Nucleus accumbens (tissue), 56 donors: ENCODE measurements around the gene NDUFAF8.

Experiments
- DNase-seq, 56 donors: peaks; one replicate each; lab custom pipeline; 2025; lab: John Stamatoyannopoulos, UW

Gene NDUFAF8

DNA sequence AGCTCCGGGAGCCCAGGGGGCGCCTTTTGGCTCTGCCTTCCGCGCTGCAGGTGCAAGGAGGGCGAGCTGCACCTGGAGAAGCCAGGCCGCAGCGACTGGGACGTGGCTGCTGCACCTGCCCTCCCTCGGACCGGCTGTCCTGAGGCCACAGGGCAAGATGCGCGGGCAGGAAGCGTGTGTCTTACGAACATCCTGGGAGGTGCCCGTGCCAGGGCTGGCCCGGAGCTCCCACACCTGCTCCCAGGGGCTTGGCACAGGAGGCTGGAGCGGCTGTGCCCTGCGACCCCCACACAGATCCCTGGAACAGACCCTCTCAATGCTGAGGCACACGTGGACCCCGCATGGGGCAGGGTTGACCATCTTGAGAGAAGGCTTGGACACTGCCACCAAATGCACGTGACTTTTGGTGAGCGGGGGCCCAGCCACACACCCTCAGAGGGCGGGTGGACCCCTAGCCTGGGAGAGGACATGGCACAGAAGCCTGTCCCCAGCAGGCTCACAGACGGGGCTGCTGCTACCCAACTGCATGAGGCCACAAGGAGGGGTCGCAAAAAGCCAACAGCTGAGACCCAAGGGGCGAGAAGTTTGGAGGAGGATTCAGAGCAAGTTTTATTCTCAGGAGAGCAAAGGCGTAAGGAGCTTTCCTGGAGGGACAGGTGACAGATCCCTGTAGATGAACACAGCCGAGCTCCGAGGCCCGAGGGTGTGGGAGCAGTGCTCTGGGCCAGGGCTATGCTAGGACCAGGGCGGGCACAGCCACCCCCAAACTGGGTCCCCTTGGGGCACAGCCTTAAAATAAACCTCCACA, 11.4 kb downstream of the NDUFAF8 start:
- DNase-seq = no peak

DNA sequence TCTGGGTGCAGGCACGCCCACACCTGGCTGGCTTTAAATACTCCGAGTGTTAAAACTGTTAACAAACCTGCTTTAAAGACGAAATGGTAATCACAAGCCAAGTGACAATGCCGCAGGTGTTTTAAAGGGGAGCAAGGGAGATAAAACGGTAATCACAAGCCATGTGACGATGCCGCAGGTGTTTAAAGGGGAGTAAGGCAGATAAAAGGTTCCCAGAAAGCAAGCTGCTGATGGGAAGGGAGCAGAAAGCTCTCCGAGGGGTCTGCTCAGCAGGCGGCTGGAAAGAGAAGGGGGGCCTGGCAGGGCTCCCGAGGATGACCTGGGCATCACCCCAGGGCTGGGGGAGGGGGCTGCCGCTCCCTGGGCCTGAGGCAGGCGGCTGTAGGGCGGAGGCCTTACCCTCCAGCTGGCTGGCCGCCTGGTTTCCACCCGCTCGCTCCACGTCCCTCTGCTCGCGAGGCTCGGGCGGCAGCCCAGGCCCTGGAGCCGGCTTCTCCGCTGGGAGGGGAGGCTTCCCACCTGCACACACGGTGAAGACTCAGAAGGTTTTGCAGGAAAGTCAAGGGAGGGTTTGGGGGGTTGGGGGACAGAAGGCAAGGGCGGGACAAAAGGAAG, 12.1 kb downstream of the NDUFAF8 start:
- peak in 3 of 56 donors; percentile 9 to 24 (median 19) for DNase-seq

DNA sequence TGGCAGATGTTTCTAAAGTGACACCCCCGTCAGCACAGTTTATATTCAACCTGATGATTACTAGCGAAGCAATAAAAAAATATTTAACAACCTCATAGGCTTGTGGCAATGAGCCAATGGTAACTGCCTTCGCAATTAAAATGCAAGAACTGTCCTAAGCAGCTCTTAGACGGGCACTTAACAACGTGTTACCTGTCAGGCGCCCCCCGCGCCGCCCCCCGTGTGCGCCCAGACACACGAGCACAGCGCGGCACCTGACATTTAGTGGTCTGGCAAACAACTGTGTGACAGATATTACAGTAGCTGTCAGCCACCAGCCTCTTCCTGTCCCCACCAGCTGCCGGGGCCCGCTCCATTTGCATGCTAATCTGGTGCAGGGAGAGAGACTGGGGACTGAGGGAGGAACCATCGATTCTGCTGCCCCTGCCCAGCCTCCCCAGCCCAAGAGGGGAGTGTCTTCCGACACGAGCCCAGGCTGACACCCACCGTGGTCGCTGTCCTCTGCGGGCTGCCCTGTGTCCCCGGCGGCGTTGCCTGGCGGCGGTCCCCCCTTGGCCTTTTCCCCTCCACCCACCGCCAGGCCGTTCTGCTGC, 12.7 kb downstream of the NDUFAF8 start:
- no peak for DNase-seq

DNA sequence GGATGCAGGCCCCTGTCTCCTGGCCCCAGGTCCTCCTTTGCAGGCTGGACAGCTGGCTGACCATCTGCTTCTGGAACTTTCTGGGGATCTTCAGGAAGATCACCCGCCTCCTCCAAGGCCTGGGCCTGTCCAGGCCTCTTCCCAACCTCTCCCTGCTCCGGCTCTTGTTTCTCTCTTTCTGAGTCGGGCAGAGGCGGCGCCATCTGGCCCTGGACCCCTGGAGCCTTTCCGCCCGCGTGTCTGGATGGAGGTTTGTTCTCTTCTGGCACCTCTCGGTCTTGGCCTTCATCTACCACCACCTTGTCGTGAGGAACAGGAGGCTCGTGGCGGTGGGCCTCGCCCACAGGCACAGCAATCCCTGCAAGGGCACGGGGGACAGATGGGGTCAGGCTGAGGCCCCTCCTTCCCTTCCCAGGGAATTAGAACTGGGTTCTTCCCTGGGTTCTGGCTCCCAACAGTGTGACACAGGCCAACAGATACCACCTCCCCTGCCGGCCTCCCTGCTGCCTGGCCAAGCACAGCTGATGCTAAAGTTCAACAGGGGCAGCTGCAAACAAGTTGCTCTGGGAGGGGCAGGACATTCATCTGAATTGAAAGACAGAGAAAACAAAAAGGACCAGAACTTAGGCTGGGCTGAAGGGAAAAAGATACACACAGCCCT, 13.3 kb downstream of the NDUFAF8 start:
- no peak for DNase-seq

DNA sequence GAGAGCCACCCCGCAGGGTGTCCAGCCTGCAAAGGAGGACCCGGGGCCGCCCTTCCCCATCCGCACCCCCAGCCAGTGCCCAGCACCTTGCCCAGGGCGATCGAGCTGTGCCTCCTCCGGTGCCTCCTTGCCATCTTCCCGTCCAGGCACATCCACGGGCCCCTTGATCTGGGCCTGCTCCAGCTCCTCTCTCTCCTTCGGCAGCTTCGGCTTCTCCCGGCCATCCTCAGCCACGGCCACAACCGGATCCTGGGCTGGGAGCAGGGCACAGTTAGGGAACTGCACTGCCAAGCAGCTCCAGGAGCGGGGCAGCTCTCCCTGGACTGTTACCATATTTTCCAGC, 13.8 kb downstream of the NDUFAF8 start:
- DNase-seq = no peak

DNA sequence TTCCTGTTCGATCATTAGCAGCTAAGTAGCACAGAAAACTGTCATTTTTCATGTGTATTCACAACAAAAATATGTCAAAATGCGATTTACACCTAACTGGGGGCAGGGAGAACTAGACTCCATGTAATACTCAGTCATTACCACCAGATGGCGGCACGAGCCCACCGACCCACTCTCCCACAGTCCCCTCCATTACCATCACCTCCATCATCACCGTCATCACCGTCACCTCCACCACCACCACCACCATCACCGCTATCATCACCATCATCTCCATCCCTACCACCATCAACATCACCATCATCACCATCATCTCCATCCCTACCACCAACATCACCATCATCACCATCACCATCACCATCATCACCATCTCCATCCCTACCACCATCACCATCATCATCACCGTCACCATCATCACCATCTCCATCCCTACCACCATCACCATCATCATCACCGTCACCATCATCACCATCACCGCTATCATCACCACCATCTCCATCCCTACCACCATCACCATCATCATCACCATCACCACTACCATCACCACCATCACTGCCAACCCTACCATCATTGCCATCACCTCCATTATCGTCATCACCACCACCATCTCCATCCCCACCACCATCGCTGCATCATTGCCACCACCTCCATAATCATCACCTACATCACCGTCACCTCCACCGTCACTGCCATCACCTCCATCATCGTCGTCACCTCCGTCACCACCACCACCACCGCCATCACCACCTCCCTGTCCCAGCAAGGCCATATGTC, 14.4 kb downstream of the NDUFAF8 start:
- peak in 30 of 56 donors; percentile 6 to 70 (median 22) for DNase-seq

- peak in 39 of 56 donors; percentile 6 to 74 (median 33) for DNase-seq
Measured at GRCh38 chr17:81254955-81255717, 16.0 kb downstream of the NDUFAF8 start.

DNA sequence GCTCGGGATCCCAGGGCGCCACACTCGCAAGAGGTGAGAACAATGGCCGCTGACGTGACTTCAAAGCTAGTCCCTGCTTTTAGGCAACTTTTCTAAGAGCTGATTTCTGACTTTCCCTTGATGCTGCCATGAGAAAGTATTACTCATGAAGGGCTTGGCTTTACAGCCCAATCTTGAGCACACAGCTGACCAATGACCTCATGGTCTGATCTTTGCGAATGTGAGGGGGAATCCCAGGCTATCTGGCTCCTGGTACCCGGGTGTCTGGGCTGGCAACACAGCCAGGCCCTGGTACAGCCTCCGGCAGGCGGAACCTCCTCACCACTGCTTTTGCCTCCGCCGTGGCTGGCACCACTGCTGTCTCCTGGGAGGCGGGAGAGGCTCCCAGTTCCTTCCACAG, 17.5 kb downstream of the NDUFAF8 start:
- peak in 1 of 56 donors; percentile 17 for DNase-seq

DNA sequence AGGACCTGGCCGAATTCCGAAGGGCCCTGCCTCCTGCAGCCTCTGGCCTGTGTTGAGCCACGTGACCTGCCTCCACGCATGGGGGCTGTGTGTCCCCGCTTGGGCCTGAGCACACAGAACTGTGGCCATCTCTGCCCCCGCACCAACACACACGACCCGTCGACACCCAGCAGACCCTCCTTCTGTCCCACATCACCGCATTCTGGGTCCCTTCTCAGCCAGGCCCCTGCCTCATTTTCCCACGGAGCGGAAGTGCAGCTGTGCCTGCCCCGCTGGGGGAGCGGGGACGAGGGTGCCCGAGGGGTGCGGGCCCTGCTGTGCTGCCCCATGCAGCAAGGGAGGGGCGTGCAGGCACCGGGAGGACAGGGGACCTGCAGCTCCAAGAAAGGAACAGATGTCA, 18.4 kb downstream of the NDUFAF8 start:
- DNase-seq = no peak

DNA sequence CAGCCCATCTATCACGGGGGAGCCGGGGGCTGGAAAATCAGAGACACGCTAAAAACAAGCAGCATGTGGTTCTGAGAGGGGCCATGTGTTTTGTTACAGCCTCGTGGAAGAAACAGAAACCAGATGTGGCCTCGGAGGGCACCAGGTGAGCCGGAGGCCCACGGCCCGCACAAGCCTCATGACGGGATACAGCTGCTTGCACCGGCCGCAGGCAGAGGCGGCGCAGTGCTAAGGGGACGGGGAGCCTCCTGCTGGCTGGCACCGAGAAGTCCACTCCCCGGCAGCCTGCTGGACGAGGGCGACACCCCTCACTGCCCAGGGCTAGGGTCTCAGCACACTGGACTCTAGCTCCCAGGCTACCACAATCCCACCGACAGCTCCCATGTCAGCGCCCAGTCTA, 19.2 kb downstream of the NDUFAF8 start:
- no peak for DNase-seq

- DNase-seq = no peak
Measured at GRCh38 chr17:81259058-81259605, 20.0 kb downstream of the NDUFAF8 start.

DNA sequence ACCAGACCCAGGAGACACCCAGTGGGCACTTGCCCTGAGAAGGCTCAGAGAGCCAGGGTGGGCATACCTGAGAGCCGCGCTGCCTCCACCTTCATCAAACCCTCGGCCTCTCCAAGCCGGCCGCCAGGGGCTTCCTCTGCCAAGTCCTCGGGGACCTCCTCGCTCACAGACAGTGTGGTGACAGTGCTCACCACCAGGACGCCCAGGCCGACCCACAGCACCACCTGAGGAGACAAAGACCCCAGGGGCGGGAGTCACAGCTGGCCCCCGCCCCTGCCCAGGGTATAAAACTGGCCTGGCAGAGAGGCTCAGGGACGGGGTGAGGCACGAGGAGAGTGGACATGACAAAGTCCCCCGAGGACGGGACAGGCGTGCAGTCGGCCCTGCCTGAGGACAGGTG, 21.1 kb downstream of the NDUFAF8 start:
- DNase-seq = no peak

DNA sequence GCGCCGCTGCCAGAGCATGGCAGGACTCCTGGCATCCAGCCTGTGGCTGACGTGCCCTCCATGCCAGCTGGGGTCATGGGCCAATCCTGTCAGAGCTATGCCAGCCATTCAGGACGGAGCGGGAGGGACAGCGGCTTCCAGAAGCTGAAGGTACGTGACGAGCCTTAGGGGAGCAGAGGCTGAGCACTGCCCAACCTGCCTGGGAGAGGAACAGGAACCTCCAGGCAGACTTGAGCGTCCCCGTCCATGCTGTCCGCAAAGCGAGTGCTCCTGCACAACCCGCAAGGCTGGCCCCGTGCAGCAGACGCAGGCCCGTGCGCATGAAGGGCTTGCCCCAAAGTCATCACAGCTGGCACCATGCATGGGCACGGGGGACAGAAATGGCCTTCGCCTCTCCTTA, 21.5 kb downstream of the NDUFAF8 start:
- DNase-seq = no peak

DNA sequence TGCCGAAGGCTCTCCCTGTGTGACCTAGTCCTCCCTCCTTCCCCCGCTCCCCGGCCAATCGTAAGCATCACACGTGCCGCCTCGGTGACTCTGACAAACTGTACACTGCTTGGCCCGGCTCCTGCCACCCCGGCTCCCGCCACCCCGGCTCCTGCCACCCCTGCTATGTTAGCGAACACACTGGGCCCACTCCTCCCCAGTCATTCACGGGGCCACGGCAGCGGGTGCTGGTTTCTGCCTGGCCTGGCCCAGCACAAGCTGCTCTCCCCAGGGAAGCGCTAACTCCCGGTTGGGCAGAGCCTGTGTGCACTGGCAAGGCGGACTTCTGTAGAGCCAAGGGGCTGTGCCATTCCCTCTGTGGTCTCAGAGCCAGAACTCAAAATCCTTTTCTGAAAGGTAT, 22.0 kb downstream of the NDUFAF8 start:
- no peak for DNase-seq

DNA sequence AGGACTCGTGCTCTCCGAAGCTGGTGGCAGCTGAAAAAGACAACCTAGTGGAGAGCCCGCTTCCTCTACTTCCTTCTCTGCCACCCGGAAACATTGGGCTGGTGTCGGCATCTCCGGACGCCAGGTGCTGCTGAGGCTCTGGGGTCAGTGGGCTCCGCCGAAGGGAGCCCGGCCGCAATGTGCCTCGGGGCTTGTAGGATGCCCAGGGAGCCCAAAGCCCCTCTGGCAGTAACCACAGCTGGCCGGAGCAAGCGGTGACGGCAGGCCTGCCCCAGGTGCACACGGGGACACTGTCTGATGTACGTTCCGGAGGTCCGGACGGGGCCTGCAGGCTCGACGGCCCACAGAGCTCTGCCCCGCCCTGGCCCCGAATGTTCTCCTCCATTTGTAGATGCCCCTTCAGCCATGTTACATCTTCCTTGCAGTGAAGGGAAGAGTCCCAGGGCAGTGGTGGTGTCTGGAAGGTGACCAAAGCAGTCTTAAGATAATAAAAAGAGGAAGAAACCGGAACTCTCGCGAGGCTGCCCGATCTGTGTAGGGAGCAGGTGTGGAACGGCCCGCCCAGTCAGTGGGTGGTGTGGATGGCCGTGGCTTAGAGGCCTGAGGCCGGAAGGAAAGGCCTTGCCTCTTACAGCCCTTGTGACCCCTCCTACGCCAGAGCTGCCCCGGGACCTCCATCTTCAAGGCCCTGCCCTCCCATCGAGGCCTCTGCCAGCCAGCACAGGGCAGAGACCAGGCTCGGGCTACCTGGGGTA, 22.6 kb downstream of the NDUFAF8 start:
- no peak for DNase-seq

- no peak for DNase-seq
Measured at GRCh38 chr17:81263371-81264181, 24.5 kb downstream of the NDUFAF8 start.

DNA sequence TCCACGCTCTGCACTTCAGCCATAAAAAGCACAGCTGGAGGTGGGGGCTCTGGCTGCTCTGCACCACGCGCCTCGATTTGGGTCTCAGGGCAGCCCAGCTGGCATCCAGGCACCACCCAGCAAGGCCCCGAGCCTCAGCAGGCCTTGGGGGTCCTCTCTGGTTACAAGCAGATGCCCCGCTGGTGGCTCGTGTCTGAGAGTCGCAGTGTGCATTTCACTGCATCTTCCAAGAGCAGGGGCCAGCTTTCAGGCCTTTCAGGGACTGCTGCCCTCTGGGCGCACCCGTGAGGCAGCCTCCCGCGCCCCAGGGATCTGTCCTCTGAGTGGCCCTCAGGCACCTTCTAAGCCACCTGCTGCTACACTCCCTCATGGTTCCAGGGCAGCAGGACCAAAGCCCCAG, 25.5 kb downstream of the NDUFAF8 start:
- DNase-seq = no peak

GRCh38 chr17:81265576-81265975, 26.5 kb downstream of the NDUFAF8 start:
- DNase-seq = no peak
